Neural progenitor cell (in vitro differentiated cells): ENCODE results near the gene FHAD1.

Experiments used
- CTCF ChIP-seq: fragments of 200-600 bp; sonication (generic); IDR thresholded peaks from 2 replicates; pipeline ENCODE4 v1.5.1; 2017; ENCODE audit warnings: antibody characterized with exemption, mild to moderate bottlenecking
- EZH2 ChIP-seq: fragments of 200-600 bp; sonication (generic); IDR thresholded peaks from 2 replicates; pipeline ENCODE4 v1.6.1; 2017; ENCODE audit warnings: antibody characterized with exemption, mild to moderate bottlenecking, moderate library complexity
- EZH2phosphoT487 ChIP-seq: fragments of 200-600 bp; sonication (generic); IDR thresholded peaks from 2 replicates; pipeline ENCODE4 v1.6.1; 2017; ENCODE audit warnings: antibody characterized with exemption

- TF ChIP-seq CTCF (no peak), EZH2phosphoT487 (no peak), EZH2 (no peak)
Observed at GRCh38 chr1:15357612-15358207, 110.7 kb downstream of the FHAD1 start.
